Mucosa of rectum (tissue), 2 donors: ENCODE measurements around the gene CDH11.

Experiments used
- H3K27ac ChIP-seq, 2 donors: one replicate each; pipeline ENCODE4 v1.7.0; 2013; ENCODE audit warnings: inconsistent platforms in 2 of 2, low read depth in 2 of 2, low read length in 2 of 2
- H3K27me3 ChIP-seq, 2 donors: one replicate each; pipeline ENCODE4 v1.7.0; 2013; ENCODE audit warnings: low read length in 2 of 2; ENCODE audit not compliant: control insufficient read depth in 2 of 2, insufficient read depth in 2 of 2
- H3K36me3 ChIP-seq, 2 donors: one replicate each; pipeline ENCODE4 v1.7.0; 2013; ENCODE audit warnings: low read length in 2 of 2; ENCODE audit not compliant: control insufficient read depth in 2 of 2, insufficient read depth in 2 of 2
- H3K4me1 ChIP-seq, 2 donors: one replicate each; pipeline ENCODE4 v1.7.0; 2013; ENCODE audit warnings: low read length in 2 of 2, mild to moderate bottlenecking in 1 of 2; ENCODE audit not compliant: control insufficient read depth in 2 of 2, insufficient read depth in 2 of 2
- H3K4me3 ChIP-seq, 2 donors: one replicate each; pipeline ENCODE4 v1.7.0; 2013; ENCODE audit warnings: low read length in 2 of 2
- H3K9ac ChIP-seq, 2 donors: one replicate each; pipeline ENCODE4 v1.7.0; 2013; ENCODE audit warnings: low read length in 2 of 2, low read depth in 1 of 2, mild to moderate bottlenecking in 1 of 2
- H3K9me3 ChIP-seq, 2 donors: one replicate each; pipeline ENCODE4 v1.7.0; 2013; ENCODE audit warnings: low read length in 2 of 2; ENCODE audit not compliant: control insufficient read depth in 2 of 2
- donor health status: healthy.
- donor health status: Normal muscosa, but diverticular disease.

The CDH11 gene

GRCh38 chr16:65117811-65118448, 3.9 kb downstream of the CDH11 start:
- Histone ChIP-seq H3K4me1 (peaks cover 0 to 6% of the 10 kb centered on the region in 2 donors), H3K9ac (no peak overlapping the region), H3K27ac (no peak overlapping the region)

GRCh38 chr16:65116818-65117430, 4.9 kb downstream of the CDH11 start:
- Histone ChIP-seq H3K9ac (no peak overlapping the region), H3K4me3 (no peak overlapping the region), H3K9me3 (no peaks in the 10 kb centered on the region), H3K36me3 (no peaks in the 10 kb centered on the region), H3K27ac (no peak overlapping the region), H3K4me1 (no peaks in the 10 kb centered on the region), H3K27me3 (peaks cover 2 to 4% of the 10 kb centered on the region in 2 donors)

More at GRCh38 chr16:65117811-65118448, 3.9 kb downstream of the CDH11 start:
- Histone ChIP-seq H3K4me3 (no peak overlapping the region), H3K27me3 (peaks cover 6 to 13% of the 10 kb centered on the region in 2 donors), H3K36me3 (no peaks in the 10 kb centered on the region), H3K9me3 (no peaks in the 10 kb centered on the region)

- Histone ChIP-seq H3K27ac (no peak overlapping the region), H3K27me3 (peaks cover 0 to 4% of the 10 kb centered on the region in 2 donors), H3K36me3 (no peaks in the 10 kb centered on the region), H3K4me1 (peaks cover 0 to under 1% of the 10 kb centered on the region in 2 donors), H3K4me3 (no peak overlapping the region), H3K9ac (no peak overlapping the region), H3K9me3 (no peaks in the 10 kb centered on the region)
Observed at GRCh38 chr16:65116216-65116615, 5.6 kb downstream of the CDH11 start.

- Histone ChIP-seq H3K27me3 (peaks cover 0 to 4% of the 10 kb centered on the region in 2 donors), H3K9me3 (no peaks in the 10 kb centered on the region), H3K36me3 (no peaks in the 10 kb centered on the region), H3K4me1 (peaks cover 4 to 10% of the 10 kb centered on the region in 2 donors), H3K9ac (no peak overlapping the region), H3K27ac (no peak overlapping the region), H3K4me3 (no peak overlapping the region)
Observed at GRCh38 chr16:65114527-65114926, 7.3 kb downstream of the CDH11 start.

- H3K4me3 ChIP-seq = no peak overlapping the region
- H3K27me3 ChIP-seq = no peaks in the 10 kb centered on the region
- H3K27ac ChIP-seq = no peak overlapping the region
- H3K36me3 ChIP-seq = no peaks in the 10 kb centered on the region
- H3K4me1 ChIP-seq = peaks cover 4 to 10% of the 10 kb centered on the region in 2 donors
- no peak overlapping the region for H3K9ac ChIP-seq
- H3K9me3 ChIP-seq = no peaks in the 10 kb centered on the region
Observed at GRCh38 chr16:65113441-65113840, 8.4 kb downstream of the CDH11 start.

- Histone ChIP-seq H3K27ac (peak overlapping the region in 1 of 2 donors; percentile 32), H3K9me3 (no peaks in the 10 kb centered on the region), H3K4me3 (no peak overlapping the region), H3K9ac (no peak overlapping the region), H3K36me3 (no peaks in the 10 kb centered on the region), H3K27me3 (no peaks in the 10 kb centered on the region), H3K4me1 (peaks cover 4 to 10% of the 10 kb centered on the region in 2 donors)
Observed at GRCh38 chr16:65111306-65111705, 10.6 kb downstream of the CDH11 start.

- Histone ChIP-seq H3K27ac (no peak overlapping the region), H3K4me1 (peaks cover 4 to 13% of the 10 kb centered on the region in 2 donors), H3K4me3 (no peak overlapping the region), H3K9ac (no peak overlapping the region), H3K9me3 (no peaks in the 10 kb centered on the region), H3K36me3 (no peaks in the 10 kb centered on the region), H3K27me3 (no peaks in the 10 kb centered on the region)
Observed at GRCh38 chr16:65106757-65107156, 15.1 kb downstream of the CDH11 start.

GRCh38 chr16:65105171-65105570, 16.7 kb downstream of the CDH11 start:
- H3K4me1 ChIP-seq = peaks cover 0 to 3% of the 10 kb centered on the region in 2 donors
- H3K36me3 ChIP-seq = no peaks in the 10 kb centered on the region
- H3K9me3 ChIP-seq = no peaks in the 10 kb centered on the region

GRCh38 chr16:65104471-65104870, 17.4 kb downstream of the CDH11 start:
- Histone ChIP-seq H3K4me1 (peaks cover 0 to 3% of the 10 kb centered on the region in 2 donors), H3K9me3 (no peaks in the 10 kb centered on the region), H3K36me3 (no peaks in the 10 kb centered on the region), H3K4me3 (no peak overlapping the region), H3K27ac (no peak overlapping the region), H3K27me3 (no peaks in the 10 kb centered on the region), H3K9ac (no peak overlapping the region)

More at GRCh38 chr16:65105171-65105570, 16.7 kb downstream of the CDH11 start:
- Histone ChIP-seq H3K27me3 (no peaks in the 10 kb centered on the region), H3K27ac (no peak overlapping the region), H3K4me3 (no peak overlapping the region), H3K9ac (no peak overlapping the region)

- H3K4me3 ChIP-seq = no peak overlapping the region
- H3K27me3 ChIP-seq = no peaks in the 10 kb centered on the region
- H3K27ac ChIP-seq = no peak overlapping the region
- no peak overlapping the region for H3K9ac ChIP-seq
- no peaks in the 10 kb centered on the region for H3K36me3 ChIP-seq
- no peaks in the 10 kb centered on the region for H3K9me3 ChIP-seq
- H3K4me1 ChIP-seq = peaks cover 0 to 3% of the 10 kb centered on the region in 2 donors
Observed at GRCh38 chr16:65102326-65102725, 19.5 kb downstream of the CDH11 start.
